Osteocyte (in vitro differentiated cells): ENCODE data around the gene APOOL. TPM values are rescaled to one million over a fixed set of nuclear protein-coding genes. Genes with fewer than 3 reads are reported as not detected.

Experiments used
- DNase-seq: peaks from one replicate; pipeline ENCODE4 v3.0.0; 2021; ENCODE audit warnings: mixed read lengths; ENCODE audit not compliant: unreplicated experiment; ENCODE audit errors: extremely low spot score
- H3K27ac Mint-ChIP-seq: one replicate; pipeline ENCODE4 v1.8.0; 2021; ENCODE audit warnings: mild to moderate bottlenecking, mixed read lengths; ENCODE audit not compliant: unreplicated experiment
- H3K27me3 Mint-ChIP-seq: one replicate; pipeline ENCODE4 v1.8.0; 2021; ENCODE audit warnings: mixed read lengths; ENCODE audit not compliant: unreplicated experiment
- H3K36me3 Mint-ChIP-seq: one replicate; pipeline ENCODE4 v1.8.0; 2021; ENCODE audit warnings: mixed read lengths; ENCODE audit not compliant: unreplicated experiment
- H3K4me1 Mint-ChIP-seq: one replicate; pipeline ENCODE4 v1.8.0; 2021; ENCODE audit warnings: mixed read lengths; ENCODE audit not compliant: unreplicated experiment
- H3K4me3 Mint-ChIP-seq: one replicate; pipeline ENCODE4 v1.8.0; 2021; ENCODE audit warnings: mild to moderate bottlenecking, moderate library complexity, mixed read lengths; ENCODE audit not compliant: unreplicated experiment
- H3K9me3 Mint-ChIP-seq: one replicate; pipeline ENCODE4 v1.8.0; 2021; ENCODE audit warnings: mixed read lengths; ENCODE audit not compliant: unreplicated experiment
- CTCF ChIP-seq: fragments of 200-600 bp; sonication (generic); IDR thresholded peaks from 2 replicates; pipeline ENCODE4 v1.5.0; 2021; ENCODE audit warnings: antibody characterized with exemption, mild to moderate bottlenecking, moderate library complexity
- total RNA-seq: library from RNA; stranded (reverse); gene quantifications from 2 replicates; pipeline ENCODE4 v1.2.1, GENCODE V29; 2021

APOOL gene
- total RNA-seq, 1 donor from 2014 or later: 19.7 TPM

GRCh38 chrX:85031505-85031904, 27.8 kb downstream of the APOOL start:
- H3K4me1 Mint-ChIP-seq: no peaks in the 10 kb centered on the region
- no peak overlapping the region for H3K4me3 Mint-ChIP-seq
- no peaks in the 10 kb centered on the region for H3K36me3 Mint-ChIP-seq
- H3K27ac Mint-ChIP-seq: no peak overlapping the region
- peaks cover 3% of the 10 kb centered on the region for H3K9me3 Mint-ChIP-seq
- TF ChIP-seq CTCF: no peak
- no peak for DNase-seq
- H3K27me3 Mint-ChIP-seq: no peaks in the 10 kb centered on the region

GRCh38 chrX:85037114-85037513, 33.4 kb downstream of the APOOL start:
- H3K9me3 Mint-ChIP-seq: peaks cover 41% of the 10 kb centered on the region

DNA sequence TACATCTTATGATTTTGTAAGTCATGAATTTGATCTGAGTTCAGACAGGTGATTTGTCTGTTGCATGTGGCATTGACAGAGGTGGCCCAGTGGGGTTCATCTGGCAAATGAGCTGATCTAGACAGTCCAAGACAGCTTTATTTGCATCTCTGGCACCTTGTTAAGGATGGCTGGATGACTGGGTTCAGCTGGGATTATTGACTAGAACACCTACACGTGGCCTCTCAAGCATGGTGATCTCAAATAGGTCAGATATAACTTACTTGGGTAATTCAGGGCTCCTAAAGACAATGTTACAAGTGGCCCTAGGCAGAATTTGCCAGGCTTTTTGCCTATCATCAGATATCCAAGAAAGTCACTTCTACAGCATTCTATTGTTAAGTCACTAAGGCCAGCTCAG, 48.0 kb downstream of the APOOL start:
- Mint-ChIP-seq H3K36me3 (no peaks in the 10 kb centered on the region), H3K27ac (no peak overlapping the region), H3K4me1 (peaks cover 22% of the 10 kb centered on the region), H3K4me3 (no peak overlapping the region), H3K27me3 (no peaks in the 10 kb centered on the region), H3K9me3 (no peaks in the 10 kb centered on the region)
- no peak for TF ChIP-seq CTCF
- DNase-seq: no peak

More at GRCh38 chrX:85037114-85037513, 33.4 kb downstream of the APOOL start:
- no peaks in the 10 kb centered on the region for H3K4me1 Mint-ChIP-seq
- H3K36me3 Mint-ChIP-seq: no peaks in the 10 kb centered on the region
- no peak overlapping the region for H3K4me3 Mint-ChIP-seq
- H3K27ac Mint-ChIP-seq: no peak overlapping the region
- no peak for DNase-seq
- no peaks in the 10 kb centered on the region for H3K27me3 Mint-ChIP-seq
- TF ChIP-seq CTCF: no peak

- H3K9me3 Mint-ChIP-seq: no peaks in the 10 kb centered on the region
- no peak overlapping the region for H3K4me3 Mint-ChIP-seq
- TF ChIP-seq CTCF: no peak
- no peaks in the 10 kb centered on the region for H3K36me3 Mint-ChIP-seq
- no peaks in the 10 kb centered on the region for H3K27me3 Mint-ChIP-seq
- no peak for DNase-seq
- H3K4me1 Mint-ChIP-seq: peaks cover 22% of the 10 kb centered on the region
- peak overlapping the region; percentile 81 for H3K27ac Mint-ChIP-seq
Observed at GRCh38 chrX:85052205-85052604, 48.5 kb downstream of the APOOL start.

- peaks cover 22% of the 10 kb centered on the region for H3K4me1 Mint-ChIP-seq
- no peak overlapping the region for H3K4me3 Mint-ChIP-seq
- H3K9me3 Mint-ChIP-seq: no peaks in the 10 kb centered on the region
- no peak for DNase-seq
- TF ChIP-seq CTCF: peak; percentile 56
- H3K27ac Mint-ChIP-seq: peak overlapping the region; percentile 81
- no peaks in the 10 kb centered on the region for H3K27me3 Mint-ChIP-seq
- no peaks in the 10 kb centered on the region for H3K36me3 Mint-ChIP-seq
Observed at GRCh38 chrX:85052636-85053343, 49.1 kb downstream of the APOOL start.
